Measurements from ENCODE around the gene TBX10. TPM values are rescaled to one million over a fixed set of nuclear protein-coding genes. Genes with fewer than 3 reads are reported as not detected.

The TBX10 gene
- total RNA-seq, 1 donor from 2014 or later, result not detected

GRCh38 chr11:67666303-67666645, 26.7 kb upstream of the TBX10 start:
- Mint-ChIP-seq H3K27me3 (ENCODE audit: low read depth) (peaks cover 14% of the 10 kb centered on the region), H3K4me1 (ENCODE audit: low read depth) (no peaks in the 10 kb centered on the region), H3K27ac (ENCODE audit: unreplicated experiment) (no peak overlapping the region), H3K4me3 (ENCODE audit: unreplicated experiment) (no peak overlapping the region), H3K36me3 (ENCODE audit: low read depth) (no peaks in the 10 kb centered on the region), H3K9me3 (ENCODE audit: low read depth) (no peaks in the 10 kb centered on the region)
- TF ChIP-seq CTCF (IDR thresholded peaks at IDR 0.05), result no peak
- peak; percentile 68 for DNase-seq (ENCODE audit: low spot score)

DNA sequence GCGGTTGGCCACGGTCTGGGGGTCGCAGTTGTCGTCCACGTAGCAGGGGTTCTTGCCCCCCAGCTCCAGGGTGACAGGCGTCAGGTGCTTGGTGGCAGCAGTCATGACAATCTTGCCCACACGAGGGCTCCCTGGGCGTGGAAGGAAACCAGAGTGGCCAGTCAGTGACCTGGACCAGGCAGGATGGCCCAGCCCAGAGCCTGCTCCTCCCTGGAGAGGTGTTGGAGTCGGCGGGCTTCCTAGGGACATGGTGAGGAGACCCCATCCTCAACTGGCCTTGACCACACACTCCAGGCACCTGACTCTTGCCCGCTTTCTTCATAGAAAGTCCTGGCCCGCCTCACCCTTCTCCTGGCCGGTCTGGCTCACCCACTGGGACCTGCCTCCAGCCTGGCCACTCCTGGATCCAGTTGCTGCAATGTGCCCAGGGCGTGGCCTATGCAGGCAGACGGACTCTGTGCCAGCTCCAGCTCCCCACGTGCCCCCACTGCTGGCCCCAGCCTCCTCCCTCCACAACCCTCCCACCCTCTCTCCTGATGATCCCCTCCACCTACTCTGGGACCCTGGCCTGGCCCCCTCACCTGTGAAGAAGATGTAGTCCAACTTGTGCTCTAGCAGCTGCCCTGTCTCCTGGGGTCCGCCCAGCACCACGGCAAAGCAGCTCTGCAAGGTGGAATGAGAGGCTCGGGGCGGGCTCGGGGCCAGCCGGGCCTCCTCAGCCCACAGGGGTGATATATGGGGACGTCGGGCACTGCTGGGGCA, 26.2 kb upstream of the TBX10 start:
- TF ChIP-seq CTCF (IDR thresholded peaks at IDR 0.05), result peak; percentile 49
- DNase-seq (ENCODE audit: low spot score), result peak; percentile 82
- Mint-ChIP-seq H3K27ac (ENCODE audit: unreplicated experiment) (no peak overlapping the region), H3K36me3 (ENCODE audit: low read depth) (no peaks in the 10 kb centered on the region), H3K27me3 (ENCODE audit: low read depth) (peaks cover 18% of the 10 kb centered on the region), H3K9me3 (ENCODE audit: low read depth) (no peaks in the 10 kb centered on the region), H3K4me1 (ENCODE audit: low read depth) (no peaks in the 10 kb centered on the region), H3K4me3 (ENCODE audit: unreplicated experiment) (no peak overlapping the region)

- DNase-seq (ENCODE audit: low spot score), result peak; percentile 64
- no peak for TF ChIP-seq CTCF (IDR thresholded peaks at IDR 0.05)
- peaks cover 18% of the 10 kb centered on the region for H3K27me3 Mint-ChIP-seq (ENCODE audit: low read depth)
- no peaks in the 10 kb centered on the region for H3K4me1 Mint-ChIP-seq (ENCODE audit: low read depth)
- no peaks in the 10 kb centered on the region for H3K36me3 Mint-ChIP-seq (ENCODE audit: low read depth)
- no peaks in the 10 kb centered on the region for H3K9me3 Mint-ChIP-seq (ENCODE audit: low read depth)
- no peak overlapping the region for H3K27ac Mint-ChIP-seq (ENCODE audit: unreplicated experiment)
- no peak overlapping the region for H3K4me3 Mint-ChIP-seq (ENCODE audit: unreplicated experiment)
Measured at GRCh38 chr11:67664696-67665540, 25.4 kb upstream of the TBX10 start.

- H3K36me3 Mint-ChIP-seq (ENCODE audit: low read depth), result no peaks in the 10 kb centered on the region
- H3K27me3 Mint-ChIP-seq (ENCODE audit: low read depth), result peaks cover 18% of the 10 kb centered on the region
- no peaks in the 10 kb centered on the region for H3K9me3 Mint-ChIP-seq (ENCODE audit: low read depth)
- DNase-seq (ENCODE audit: low spot score), result peak; percentile 77
- no peak overlapping the region for H3K27ac Mint-ChIP-seq (ENCODE audit: unreplicated experiment)
- no peak overlapping the region for H3K4me3 Mint-ChIP-seq (ENCODE audit: unreplicated experiment)
- no peaks in the 10 kb centered on the region for H3K4me1 Mint-ChIP-seq (ENCODE audit: low read depth)
- no peak for TF ChIP-seq CTCF (IDR thresholded peaks at IDR 0.05)
Measured at GRCh38 chr11:67664213-67664585, 24.6 kb upstream of the TBX10 start.

DNA sequence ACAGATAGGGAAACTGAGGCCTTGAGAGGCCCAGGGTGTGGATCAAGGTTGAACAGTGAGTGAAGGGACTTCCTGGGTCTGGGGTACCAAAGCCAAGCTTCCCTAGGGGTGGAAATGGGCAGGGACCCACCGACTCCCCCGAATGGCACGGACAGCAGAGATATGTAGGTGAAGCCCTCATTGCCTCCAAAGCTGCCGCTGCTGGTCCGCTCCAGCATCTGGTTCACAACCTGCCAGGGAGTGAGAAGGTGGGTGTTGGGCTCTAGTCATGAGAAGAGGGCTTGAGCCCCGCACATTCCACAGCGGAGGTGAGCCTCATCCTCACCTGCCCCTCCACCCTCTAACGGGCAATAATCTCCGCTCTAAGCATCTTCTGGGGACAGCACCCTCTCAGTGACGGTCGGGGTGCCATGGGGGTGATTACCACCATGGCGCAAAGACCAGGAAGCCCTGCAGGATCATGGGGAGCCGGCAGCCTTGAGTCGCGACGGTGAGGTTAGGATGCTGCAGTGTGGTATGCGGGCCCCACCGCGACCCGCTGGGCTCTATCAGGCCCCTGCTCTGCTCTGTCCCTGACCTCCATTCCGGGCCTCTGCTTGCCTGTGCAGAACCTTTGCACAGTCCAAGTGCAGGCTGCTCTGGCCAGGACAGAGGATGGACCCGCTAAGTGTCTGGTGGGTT, 24.1 kb upstream of the TBX10 start:
- no peak for TF ChIP-seq CTCF (IDR thresholded peaks at IDR 0.05)
- H3K9me3 Mint-ChIP-seq (ENCODE audit: low read depth), result no peaks in the 10 kb centered on the region
- H3K4me1 Mint-ChIP-seq (ENCODE audit: low read depth), result no peaks in the 10 kb centered on the region
- H3K27ac Mint-ChIP-seq (ENCODE audit: unreplicated experiment), result no peak overlapping the region
- H3K27me3 Mint-ChIP-seq (ENCODE audit: low read depth), result peaks cover 18% of the 10 kb centered on the region
- no peaks in the 10 kb centered on the region for H3K36me3 Mint-ChIP-seq (ENCODE audit: low read depth)
- H3K4me3 Mint-ChIP-seq (ENCODE audit: unreplicated experiment), result no peak overlapping the region
- no peak for DNase-seq (ENCODE audit: low spot score)
